ENCODE measurements around the gene NTHL1.

GRCh38 chr16:2009791-2010510, 37.7 kb downstream of the NTHL1 start, which contains the start of gene ZNF598:
- TF ChIP-seq CTCF (IDR thresholded peaks at IDR 0.05 in 8 of 11, conservative IDR thresholded peaks at IDR 0.05 in 3 of 11) = peak in 3 of 11 experiments; percentile 6 to 36 (median 14)
- TF ChIP-seq POLR2A (IDR thresholded peaks at IDR 0.05) = peak in 2 of 3 donors; percentile 80 to 88

All from spleen (tissue), 7 donors.